Right renal pelvis (tissue), 4 donors: ENCODE data around the gene VPS37D. TPM values are rescaled to one million over a fixed set of nuclear protein-coding genes. Genes with fewer than 3 reads are reported as not detected.

ENCODE experiments used
- DNase-seq, 4 donors: peaks; one replicate each; pipeline ENCODE4 v3.0.0-alpha.2; 2013; ENCODE audit warnings: low read depth in 4 of 4, low spot score in 3 of 4, missing footprints in 1 of 4
- polyA plus RNA-seq, 4 donors: library from polyadenylated mRNA; unstranded; fragments of 120-200 nt; gene quantifications; one replicate each; pipeline ENCODE4 v1.2.1, GENCODE V29; 2013; ENCODE audit not compliant: insufficient read length in 4 of 4

VPS37D gene
- polyA plus RNA-seq, 4 donors = 12.1 to 19.4 (median 14.7) TPM

- DNase-seq = no peak
Measured at GRCh38 chr7:73678862-73679261, 11.2 kb downstream of the VPS37D start.

GRCh38 chr7:73679709-73680108, 12.1 kb downstream of the VPS37D start:
- no peak for DNase-seq

GRCh38 chr7:73680501-73680900, 12.9 kb downstream of the VPS37D start:
- DNase-seq = no peak

GRCh38 chr7:73681031-73681430, 13.4 kb downstream of the VPS37D start:
- no peak for DNase-seq

GRCh38 chr7:73682745-73683055, 15.1 kb downstream of the VPS37D start:
- DNase-seq = no peak

GRCh38 chr7:73683056-73683787, 15.6 kb downstream of the VPS37D start, which contains the start of the genes BUD23 and DNAJC30:
TSS of gene BUD23 (plus strand) at chr7:73683597. CDS start at chr7:73683626, 29 bp downstream.
TSS of gene DNAJC30 (minus strand) at chr7:73683453. CDS start at chr7:73683423, 30 bp downstream.
- DNase-seq = peak; percentile 86 to 90 (median 87)

- no peak for DNase-seq
Measured at GRCh38 chr7:73683788-73684693, 16.4 kb downstream of the VPS37D start.

- DNase-seq = no peak
Measured at GRCh38 chr7:73685311-73685710, 17.7 kb downstream of the VPS37D start.

GRCh38 chr7:73688288-73688687, 20.7 kb downstream of the VPS37D start:
- DNase-seq = no peak

GRCh38 chr7:73690646-73691045, 23.0 kb downstream of the VPS37D start:
- DNase-seq = no peak

- no peak for DNase-seq
Measured at GRCh38 chr7:73696372-73696771, 28.7 kb downstream of the VPS37D start.

- no peak for DNase-seq
Measured at GRCh38 chr7:73698410-73698809, 30.8 kb downstream of the VPS37D start.

- DNase-seq = no peak
Measured at GRCh38 chr7:73699370-73700068, 31.9 kb downstream of the VPS37D start.

- DNase-seq = no peak
Measured at GRCh38 chr7:73700069-73700423, 32.4 kb downstream of the VPS37D start.

- no peak for DNase-seq
Measured at GRCh38 chr7:73700581-73701134, 33.0 kb downstream of the VPS37D start.

GRCh38 chr7:73701357-73701995, 33.8 kb downstream of the VPS37D start:
- DNase-seq = no peak

- no peak for DNase-seq
Measured at GRCh38 chr7:73702226-73702625, 34.6 kb downstream of the VPS37D start.

- DNase-seq = no peak
Measured at GRCh38 chr7:73702665-73703064, 35.0 kb downstream of the VPS37D start.

GRCh38 chr7:73703225-73703624, 35.6 kb downstream of the VPS37D start:
- no peak for DNase-seq
